GM08714 (cell line): ENCODE results near the gene ZNF609.

Experiments
- H3K4me3 ChIP-seq: fragments of 200-500 bp; sonication (Bioruptor generic); 2 replicates; pipeline ENCODE4 v1.5.1; 2014; ENCODE audit warnings: mild to moderate bottlenecking, low read length, inconsistent platforms
- ZNF274 ChIP-seq: IDR thresholded peaks from 2 replicates; pipeline ENCODE4 v1.6.1; 2012; ENCODE audit warnings: mild to moderate bottlenecking, low read depth, low read length

The ZNF609 gene

DNA sequence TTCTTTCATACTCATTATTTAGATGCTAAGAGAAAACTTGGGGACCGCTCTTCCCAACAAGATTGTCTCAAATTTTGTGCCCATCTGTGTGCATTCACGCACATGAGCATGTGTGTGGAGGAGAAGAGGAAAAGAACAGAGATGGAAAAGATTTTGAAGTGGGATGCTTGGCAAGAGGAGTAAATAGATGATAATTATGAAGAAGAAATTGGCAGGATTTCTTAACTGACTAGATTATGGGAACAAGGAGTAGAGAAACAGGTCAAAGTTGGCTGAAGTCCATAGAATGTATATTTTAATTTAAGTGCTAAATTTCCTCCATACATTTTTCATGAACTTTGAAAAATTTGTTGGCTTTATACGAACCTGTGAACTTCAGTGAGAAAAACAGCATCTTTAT is 100.1 kb downstream of the ZNF609 start:
- no peak for TF ChIP-seq ZNF274

DNA sequence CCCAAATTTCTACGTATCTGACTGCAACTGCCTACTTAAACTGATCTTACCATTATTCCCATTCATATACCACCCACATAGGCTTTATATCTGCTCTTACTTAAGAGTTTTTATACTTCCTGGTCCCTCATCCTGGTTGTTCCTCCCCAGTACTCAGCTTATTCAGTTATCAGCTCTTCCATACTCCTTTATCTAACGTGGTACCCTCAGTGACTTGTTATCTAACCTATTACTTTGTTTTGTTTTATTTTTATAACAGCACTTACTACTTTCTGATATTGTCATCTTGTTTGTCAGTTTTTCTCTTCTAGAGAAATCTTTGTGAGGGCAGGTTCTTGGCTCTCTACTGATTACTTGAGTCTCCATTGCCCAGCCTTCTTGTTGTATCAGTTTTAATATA is 100.6 kb downstream of the ZNF609 start:
- H3K4me3 ChIP-seq: no peak overlapping the region
- no peak for TF ChIP-seq ZNF274

More for the DNA sequence above, 100.1 kb downstream of the ZNF609 start:
- H3K4me3 ChIP-seq: no peak overlapping the region

DNA sequence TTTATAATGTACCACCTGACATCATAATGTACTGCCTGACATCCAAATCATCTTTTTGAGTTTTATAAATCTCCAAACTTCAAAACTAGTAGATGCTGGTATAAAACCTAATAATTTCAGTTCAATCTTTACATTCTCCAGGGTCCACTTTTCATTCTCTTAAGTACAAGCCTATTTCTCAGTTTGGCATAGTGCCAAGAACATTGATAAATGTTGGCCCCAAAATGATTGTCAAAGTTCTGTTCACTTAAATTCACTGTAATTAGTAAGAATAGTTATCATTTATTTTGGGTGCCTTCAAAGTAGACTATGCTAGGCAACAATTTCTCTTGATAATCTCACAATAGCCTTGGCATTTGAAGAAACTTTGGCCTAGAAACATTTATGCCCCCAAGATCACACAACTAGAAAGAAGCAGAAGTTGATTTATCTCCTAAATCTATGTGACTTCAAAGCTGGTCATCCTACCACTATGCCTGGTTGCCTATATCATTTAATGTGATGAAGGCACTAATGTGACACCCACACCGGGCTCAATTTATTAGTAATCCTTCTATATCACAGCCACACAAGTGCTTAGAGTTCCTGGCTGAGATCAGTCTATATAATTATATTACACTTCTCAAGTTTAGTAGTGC is 101.7 kb downstream of the ZNF609 start:
- H3K4me3 ChIP-seq: no peak overlapping the region
- no peak for TF ChIP-seq ZNF274

DNA sequence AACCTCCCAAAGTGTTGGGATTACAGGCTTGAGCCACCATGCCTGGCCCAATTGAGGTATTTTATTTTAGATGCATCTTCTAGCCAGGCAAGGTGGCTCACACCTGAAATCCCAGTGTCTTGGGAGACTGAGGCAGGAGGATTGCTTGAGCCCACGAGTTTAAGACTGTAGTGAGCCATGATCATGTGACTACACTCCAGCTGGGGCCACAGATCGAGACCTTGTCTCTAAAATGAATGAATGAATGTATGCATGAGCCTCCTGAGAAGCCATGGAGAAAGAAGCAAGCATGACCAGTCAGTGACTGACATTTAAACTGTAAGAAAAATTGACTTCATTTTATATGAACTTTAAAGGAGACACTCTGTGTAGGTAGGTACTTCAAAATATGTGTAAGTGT is 105.7 kb downstream of the ZNF609 start:
- no peak overlapping the region for H3K4me3 ChIP-seq
- TF ChIP-seq ZNF274: no peak

DNA sequence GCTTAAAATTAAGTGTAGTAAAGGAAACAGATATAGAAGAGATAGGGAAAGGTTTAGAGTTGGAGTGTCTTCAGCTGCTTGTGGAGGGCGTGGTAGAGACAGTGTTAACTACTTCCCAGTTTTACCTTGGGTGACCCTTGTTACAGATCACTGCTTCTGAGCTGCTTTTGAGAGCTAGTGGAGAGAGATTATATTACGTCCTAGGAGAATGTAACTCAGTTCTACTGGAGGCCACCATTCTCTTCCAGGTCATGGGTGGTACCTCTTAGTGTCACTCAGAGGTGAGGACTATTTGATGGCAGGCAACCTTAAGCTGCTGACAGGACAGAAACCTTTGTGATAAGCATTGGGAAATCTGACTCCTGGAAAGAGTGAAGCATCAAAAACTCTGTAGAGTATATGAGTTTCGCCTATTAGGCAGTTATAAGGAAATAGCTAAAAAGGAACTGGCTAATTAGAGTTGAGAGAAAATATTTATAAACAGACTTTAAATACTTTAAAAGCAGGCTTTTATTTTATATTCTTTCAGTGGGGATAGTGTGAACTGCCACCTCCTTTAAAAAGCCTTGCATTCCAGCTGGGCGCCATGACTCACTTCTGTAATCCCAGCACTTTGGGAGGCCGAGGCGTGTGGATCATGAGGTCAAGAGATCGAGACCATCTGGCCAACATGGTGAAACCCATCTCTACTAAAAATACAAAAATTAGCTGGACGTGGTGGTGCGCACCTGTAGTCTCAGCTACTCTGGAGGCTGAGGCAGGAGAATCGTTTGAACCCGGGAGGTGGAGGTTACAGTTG is 106.5 kb downstream of the ZNF609 start:
- H3K4me3 ChIP-seq: no peak overlapping the region
- no peak for TF ChIP-seq ZNF274

DNA sequence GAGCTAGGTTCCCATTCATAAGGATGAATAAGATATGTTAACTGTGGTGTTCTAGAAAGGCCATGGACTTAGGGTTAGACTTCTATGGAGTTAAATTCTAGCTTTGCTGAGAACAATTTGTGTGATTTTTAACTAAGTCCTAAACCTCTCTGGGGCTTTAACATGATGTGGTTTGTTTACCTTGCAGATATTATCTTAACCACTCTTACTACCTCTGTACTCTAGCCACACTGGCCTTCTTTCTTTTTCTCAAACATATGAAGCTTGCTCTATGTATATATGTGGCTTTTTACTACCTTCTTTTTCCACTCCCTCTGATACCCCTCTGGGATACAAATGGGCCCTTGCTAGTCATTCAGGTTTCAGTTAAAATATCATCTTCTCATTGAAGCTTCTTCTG is 108.4 kb downstream of the ZNF609 start:
- no peak for TF ChIP-seq ZNF274
- H3K4me3 ChIP-seq: no peak overlapping the region

DNA sequence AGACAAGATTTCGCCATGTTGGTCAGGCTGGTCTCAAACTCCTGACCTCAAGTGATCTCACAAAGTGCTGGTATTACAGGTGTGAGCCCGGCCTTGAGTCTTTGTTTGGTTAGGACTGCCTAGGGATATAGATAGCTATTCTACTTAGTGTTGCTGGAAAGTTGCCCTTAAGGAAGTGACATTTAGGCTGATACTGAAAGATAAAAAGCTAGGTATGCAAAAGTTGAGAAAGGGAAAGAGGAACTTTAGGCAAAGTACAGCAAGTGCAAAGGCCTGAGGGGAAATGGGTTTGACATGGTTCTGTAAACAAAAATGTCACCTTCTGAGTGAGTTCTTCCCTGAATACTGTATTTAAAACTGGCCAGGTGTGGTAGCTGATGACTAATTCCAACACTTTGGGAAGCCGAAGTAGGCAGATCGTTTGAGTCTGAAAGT is 111.5 kb downstream of the ZNF609 start:
- H3K4me3 ChIP-seq: no peak overlapping the region; the same call in 1 of the 2 replicates
- no peak for TF ChIP-seq ZNF274

DNA sequence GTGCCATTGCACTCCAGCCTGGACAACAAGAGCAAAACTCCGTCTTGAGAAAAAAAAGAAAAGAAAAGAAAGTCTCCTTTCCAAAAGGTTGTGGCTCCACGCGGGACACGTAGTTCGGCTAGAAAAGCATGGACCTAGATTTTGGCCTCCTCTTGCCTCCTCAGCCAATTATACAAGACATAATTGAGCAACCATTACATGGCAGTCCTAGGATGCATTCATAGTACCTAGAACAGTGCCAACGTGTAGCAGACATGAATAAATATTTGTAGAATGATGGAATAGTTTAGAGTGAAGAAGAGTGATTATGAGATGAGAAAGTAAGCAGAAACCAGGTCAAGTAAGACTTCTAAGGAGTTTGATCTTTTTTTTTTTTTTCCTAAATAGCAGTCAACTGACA is 112.5 kb downstream of the ZNF609 start:
- no peak for TF ChIP-seq ZNF274
- no peak overlapping the region for H3K4me3 ChIP-seq

DNA sequence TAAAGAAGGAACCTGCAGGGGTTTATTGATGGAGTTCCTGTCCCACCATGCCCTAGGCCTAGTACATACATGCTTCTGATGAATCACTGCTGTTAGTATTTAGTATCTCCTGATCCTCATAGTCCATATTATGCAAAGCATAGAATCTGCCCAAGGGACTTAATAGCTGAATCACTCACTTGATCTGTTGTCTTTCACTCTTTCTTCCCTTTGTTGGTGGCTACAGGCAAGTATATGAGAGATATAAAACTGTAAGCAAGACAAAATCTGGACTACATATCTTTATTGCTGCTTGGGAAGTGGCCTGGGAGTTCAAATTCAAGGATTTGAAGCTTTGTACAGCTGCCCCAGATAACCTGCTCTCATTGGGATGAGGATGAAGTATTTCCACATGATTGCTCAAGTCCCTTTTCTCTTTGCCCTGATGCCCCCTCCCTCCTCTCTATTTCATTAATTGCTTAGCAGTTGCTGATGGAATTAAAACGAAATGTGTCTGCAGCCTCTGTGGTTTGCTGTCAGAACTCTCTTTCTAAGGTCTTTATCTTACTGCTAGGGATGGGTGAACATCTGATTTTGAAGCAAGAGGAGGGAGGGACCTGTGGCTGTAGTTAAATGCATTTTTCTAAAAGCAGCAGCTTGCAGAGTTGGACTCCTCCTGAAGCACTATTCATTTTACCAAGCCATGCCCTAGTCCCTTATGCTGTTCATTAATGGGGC is 114.1 kb downstream of the ZNF609 start:
- no peak overlapping the region for H3K4me3 ChIP-seq
- no peak for TF ChIP-seq ZNF274

DNA sequence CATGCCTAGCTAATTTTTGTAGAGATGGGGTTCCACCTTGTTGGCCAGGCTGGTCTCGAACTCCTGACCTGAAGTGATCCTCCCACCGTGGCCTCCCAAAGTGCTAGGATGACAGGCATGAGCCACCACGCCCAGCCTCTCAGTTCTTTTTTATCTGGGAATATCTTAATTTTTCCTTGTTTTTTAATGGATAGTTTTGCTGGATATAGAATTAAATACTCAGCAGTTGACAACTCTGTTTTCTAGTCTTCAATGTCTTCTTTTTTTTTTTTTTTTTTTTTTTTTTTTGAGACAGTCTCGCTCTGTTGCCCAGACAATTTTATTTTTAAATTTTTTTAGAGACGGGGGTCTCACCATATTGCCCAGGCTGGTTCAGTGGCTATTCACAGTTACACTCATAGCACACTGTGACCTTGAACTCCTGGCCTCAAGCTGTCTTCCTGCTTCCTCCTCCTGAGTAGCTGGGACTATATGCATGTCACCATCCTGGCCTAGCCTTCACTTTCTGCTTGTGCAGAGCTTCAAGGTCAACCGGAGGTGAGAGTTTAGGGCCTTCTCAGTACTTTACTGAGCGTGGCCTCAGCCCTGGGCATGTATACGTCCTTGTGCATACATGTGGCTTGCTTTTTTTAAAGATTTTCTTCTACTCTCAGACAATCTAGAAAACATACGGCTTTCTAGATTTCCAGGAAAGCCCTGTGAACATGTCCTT is 120.5 kb downstream of the ZNF609 start:
- H3K4me3 ChIP-seq: no peak overlapping the region
- no peak for TF ChIP-seq ZNF274

DNA sequence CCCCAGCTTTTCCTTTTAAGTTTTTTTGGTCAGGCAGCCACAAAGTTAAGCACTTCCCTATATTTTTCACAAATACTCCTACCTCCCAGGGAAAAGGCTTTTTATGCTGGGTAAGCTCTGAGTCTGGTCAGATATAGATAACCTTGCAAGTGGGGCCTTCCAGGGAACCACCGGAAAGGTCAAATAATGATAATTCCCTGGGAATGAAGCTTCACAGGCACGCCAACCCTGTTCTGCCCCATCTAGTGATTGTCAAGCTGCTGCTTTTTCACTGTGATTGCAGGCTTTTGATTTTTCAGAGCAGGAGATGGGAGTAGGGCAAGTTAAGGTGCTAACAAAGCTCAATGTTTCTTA is 121.0 kb downstream of the ZNF609 start:
- no peak for TF ChIP-seq ZNF274
- H3K4me3 ChIP-seq: no peak overlapping the region

DNA sequence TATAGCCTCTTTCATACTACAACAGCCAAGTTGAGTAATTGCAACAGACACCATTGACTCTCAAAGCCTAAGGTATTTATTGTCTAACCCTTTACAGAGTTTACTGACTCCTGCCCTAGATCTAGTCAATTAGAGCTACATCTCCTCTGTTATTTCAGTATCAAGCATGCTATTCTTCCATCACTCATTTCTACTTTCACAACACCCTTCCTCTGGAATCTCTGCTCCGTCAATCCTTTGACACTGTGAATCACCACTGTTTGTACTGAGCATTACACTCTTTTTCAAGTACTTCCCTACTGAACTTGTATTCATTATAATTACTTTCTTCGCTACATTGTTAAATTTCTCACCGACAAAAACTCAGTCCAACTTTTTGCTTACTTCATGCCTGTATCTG is 121.8 kb downstream of the ZNF609 start:
- no peak overlapping the region for H3K4me3 ChIP-seq
- no peak for TF ChIP-seq ZNF274

DNA sequence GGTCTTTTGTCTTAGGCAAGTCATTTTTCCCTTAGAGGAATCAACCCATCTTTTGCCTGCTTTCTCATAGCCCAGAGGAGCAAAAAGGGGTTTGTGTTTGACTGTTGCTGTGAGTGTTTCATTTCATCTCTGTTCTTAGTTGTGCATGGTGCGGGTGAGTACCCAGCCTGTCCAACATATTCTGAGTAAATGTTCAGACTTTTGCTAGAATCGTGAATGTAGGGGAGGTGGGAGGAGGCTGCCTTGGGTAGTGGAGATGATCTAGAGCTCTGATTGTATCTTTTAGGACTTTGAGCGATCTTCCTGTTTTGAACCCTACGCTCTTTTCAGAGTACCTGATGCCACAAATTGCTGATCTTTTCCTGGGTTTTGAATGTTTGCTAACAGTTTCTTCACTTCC is 123.1 kb downstream of the ZNF609 start:
- no peak for TF ChIP-seq ZNF274
- no peak overlapping the region for H3K4me3 ChIP-seq

DNA sequence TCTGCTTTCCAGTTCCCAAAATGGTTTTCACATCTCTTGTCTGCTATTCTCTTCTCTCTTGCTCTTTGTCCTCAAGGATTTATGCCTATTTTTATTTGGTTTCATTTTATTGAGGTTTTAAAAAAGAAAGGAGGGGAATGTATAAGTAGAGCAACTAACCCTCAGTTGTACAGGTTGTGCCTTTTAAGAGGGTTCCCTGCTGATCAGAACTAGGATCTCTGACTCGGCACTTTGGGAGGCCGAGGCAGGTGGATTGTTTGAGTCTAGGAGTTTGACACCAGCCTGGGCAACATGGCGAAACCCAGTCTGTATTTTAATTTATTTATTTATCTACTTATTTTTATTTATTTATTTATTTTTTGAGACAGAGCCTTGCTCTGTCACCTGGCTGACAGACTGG is 123.6 kb downstream of the ZNF609 start:
- H3K4me3 ChIP-seq: no peak overlapping the region
- no peak for TF ChIP-seq ZNF274
